Body of pancreas (tissue), 4 donors: ENCODE results near the gene ARHGEF17. TPM values are rescaled to one million over a fixed set of nuclear protein-coding genes. Genes with fewer than 3 reads are reported as not detected.

ENCODE experiments used
- ATAC-seq: fragments of 150-250 bp; one replicate; pipeline ENCODE4 v1.9.1; 2016
- DNase-seq, 4 donors: peaks; one replicate each; pipeline ENCODE4 v3.0.0-alpha.2; 2019
- H3K27ac ChIP-seq, 4 donors: fragments of 200-600 bp; sonication (generic); 1 replicate in 3 of 4; 2 replicates in 1 of 4; pipeline versions ENCODE4 v1.5.1 to v1.6.1; 2016 to 2019; ENCODE audit warnings: mild to moderate bottlenecking in 1 of 4, mixed read lengths in 1 of 4, moderate library complexity in 1 of 4
- H3K27me3 ChIP-seq, 2 donors: fragments of 200-600 bp; sonication (generic); one replicate each; pipeline ENCODE4 v1.6.0; 2016; ENCODE audit warnings: mild to moderate bottlenecking in 1 of 2
- H3K36me3 ChIP-seq, 2 donors: fragments of 200-600 bp; sonication (generic); replicated peaks in 1 of 2; 2 replicates each; pipeline ENCODE4 v1.5.1; 2016; ENCODE audit warnings: low read depth in 2 of 2; ENCODE audit not compliant: insufficient read depth in 1 of 2
- H3K4me1 ChIP-seq: fragments of 200-600 bp; sonication (generic); one replicate; pipeline ENCODE4 v1.6.0; 2016
- H3K4me3 ChIP-seq, 2 donors: fragments of 200-600 bp; sonication (generic); 1 replicate in 1 of 2; 2 replicates in 1 of 2; pipeline ENCODE4 v1.5.1; 2016 to 2019
- H3K9me3 ChIP-seq, 3 donors: fragments of 200-600 bp; sonication (generic); 1 replicate in 2 of 3; 2 replicates in 1 of 3; pipeline ENCODE4 v1.5.1; 2016
- POLR2A ChIP-seq, 3 donors: fragments of 450-650 bp; IDR thresholded peaks; one replicate each; pipeline ENCODE4 v1.6.1; 2016; ENCODE audit warnings: antibody characterized with exemption in 3 of 3, mild to moderate bottlenecking in 2 of 3
- WGBS, 2 donors: methylation state at CpG; one replicate each; pipeline ENCODE4 v1.1.5; 2017; 5-methylcytosine and 5-hydroxymethylcytosine counted together
- intact Hi-C: fragments of 100-400 bp; cut with DNase I; formaldehyde crosslinking; loops from one replicate; pipeline ENCODE4 v1.15.1; 2023
- total RNA-seq, 2 donors: library from RNA; depleted of rRNA; stranded (reverse); fragments of >200 nt; gene quantifications; one replicate each; pipeline ENCODE4 v1.1.0, GENCODE V29; 2016
- TF ChIP-seq, protein P1 (sequence below), 7 experiments: fragments of 450-650 bp in 4 of 7; fragments of 200-600 bp in 3 of 7; sonication (generic) in 3 of 7; IDR thresholded peaks; one replicate each; pipeline ENCODE4 v1.5.1; 2016 to 2019; ENCODE audit warnings: antibody characterized with exemption in 7 of 7

ARHGEF17 gene
- total RNA-seq, 2 donors from 2014 or later, result 19.2 to 28.0 TPM

DNA sequence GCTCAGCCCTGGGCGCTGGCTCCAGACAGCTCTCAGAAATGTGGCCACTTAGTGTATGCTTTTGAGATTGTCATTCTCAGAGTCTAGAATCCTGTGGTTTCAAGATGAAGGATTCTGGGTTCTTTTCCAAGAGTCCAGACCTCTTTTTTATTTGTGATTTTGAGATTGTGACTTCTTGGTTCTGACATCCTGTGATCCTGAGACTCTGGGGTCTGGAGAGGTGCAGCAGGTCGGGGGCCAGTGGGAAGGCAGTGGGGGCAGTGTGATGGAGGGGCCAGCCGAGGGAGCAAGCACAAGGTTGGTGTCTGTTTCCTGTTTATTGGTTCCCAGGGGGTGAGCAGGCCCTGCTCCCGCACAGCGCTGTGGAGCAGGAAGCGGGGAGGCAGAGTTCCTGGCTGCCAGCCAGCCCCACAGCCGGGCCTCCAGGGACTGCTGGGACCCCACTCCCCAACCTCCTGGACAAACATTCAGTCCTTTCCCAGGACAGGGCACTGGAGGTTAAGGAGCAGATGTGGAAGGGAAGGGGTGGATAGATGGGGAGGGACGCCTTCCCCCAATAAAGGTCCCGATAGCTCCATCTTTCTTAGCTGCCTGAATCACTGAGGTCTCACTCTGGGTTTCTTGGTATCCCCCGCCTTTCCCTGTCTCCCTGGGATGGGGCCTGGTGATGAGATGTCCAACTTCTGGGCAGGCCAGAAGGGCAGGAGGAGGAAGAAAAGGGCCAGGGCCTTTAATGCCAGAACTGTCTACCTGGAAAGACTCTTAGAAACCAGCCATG, 13.7 kb downstream of the ARHGEF17 start:
- H3K36me3 ChIP-seq, result no peaks in the 10 kb centered on the region
- TF ChIP-seq, protein P1, sequence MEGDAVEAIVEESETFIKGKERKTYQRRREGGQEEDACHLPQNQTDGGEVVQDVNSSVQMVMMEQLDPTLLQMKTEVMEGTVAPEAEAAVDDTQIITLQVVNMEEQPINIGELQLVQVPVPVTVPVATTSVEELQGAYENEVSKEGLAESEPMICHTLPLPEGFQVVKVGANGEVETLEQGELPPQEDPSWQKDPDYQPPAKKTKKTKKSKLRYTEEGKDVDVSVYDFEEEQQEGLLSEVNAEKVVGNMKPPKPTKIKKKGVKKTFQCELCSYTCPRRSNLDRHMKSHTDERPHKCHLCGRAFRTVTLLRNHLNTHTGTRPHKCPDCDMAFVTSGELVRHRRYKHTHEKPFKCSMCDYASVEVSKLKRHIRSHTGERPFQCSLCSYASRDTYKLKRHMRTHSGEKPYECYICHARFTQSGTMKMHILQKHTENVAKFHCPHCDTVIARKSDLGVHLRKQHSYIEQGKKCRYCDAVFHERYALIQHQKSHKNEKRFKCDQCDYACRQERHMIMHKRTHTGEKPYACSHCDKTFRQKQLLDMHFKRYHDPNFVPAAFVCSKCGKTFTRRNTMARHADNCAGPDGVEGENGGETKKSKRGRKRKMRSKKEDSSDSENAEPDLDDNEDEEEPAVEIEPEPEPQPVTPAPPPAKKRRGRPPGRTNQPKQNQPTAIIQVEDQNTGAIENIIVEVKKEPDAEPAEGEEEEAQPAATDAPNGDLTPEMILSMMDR (IDR thresholded peaks at IDR 0.05), result no peak
- no peak for TF ChIP-seq POLR2A (IDR thresholded peaks at IDR 0.05)
- peak; percentile 15 for ATAC-seq
- WGBS, 2 donors, result 51 to 71% methylated on average over 6 to 10 of the region's 10 CpGs
- H3K27ac ChIP-seq, result peak overlapping the region; percentile 32 to 60 (median 50)
- H3K27me3 ChIP-seq, result no peaks in the 10 kb centered on the region
- H3K9me3 ChIP-seq, result no peaks in the 10 kb centered on the region
- H3K4me1 ChIP-seq, result peaks cover 35% of the 10 kb centered on the region
- intact Hi-C loops, result no loop called here
- H3K4me3 ChIP-seq, result no peak overlapping the region
- peak in 2 of 4 donors; percentile 46 to 53 for DNase-seq

DNA sequence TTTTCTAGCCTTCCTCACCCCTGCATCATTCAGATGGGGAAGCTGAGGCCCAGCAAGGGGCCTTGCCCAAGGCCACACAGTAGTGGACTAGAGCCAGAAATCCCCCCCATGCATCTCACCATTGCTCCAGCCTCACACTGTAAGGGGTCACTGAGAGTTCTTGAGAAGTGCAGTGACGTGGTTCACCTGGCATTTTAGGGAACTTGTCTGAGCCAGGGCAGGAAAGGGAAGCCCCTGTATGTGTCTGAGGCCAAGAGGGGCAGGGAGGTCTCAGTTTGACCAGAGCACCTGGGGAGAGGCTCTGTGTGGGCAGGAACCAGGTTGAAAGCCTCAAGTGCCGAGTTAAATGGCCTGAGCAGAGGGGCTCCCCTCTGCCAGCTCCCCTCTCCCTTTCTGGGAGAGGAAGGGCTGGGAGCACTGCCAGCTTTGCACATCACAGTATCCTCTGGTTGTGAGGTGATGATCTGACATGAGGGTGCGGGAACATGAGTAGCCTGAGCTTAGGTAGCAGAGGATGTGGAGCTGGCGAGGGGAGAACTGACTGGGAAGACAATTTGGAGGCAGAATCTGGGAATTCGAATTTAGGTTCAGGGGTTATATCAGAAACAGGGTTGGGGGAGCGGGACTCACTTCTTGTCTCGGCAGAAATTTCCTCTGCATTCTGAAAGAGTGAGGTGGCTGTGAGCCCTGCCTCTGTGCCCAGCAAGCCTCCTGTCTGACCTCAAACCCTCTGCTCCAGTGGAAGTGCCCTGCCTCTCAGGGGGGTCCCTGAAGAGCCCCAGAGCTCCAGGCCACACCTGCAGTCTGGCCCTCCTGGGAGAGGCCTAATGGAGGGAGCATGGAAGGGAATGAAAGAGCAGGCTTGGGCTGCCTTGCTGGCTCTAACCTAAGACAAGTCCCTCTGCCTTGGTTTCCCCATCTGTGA, 14.6 kb downstream of the ARHGEF17 start:
- intact Hi-C loops, result no loop called here
- Histone ChIP-seq H3K27ac (peak overlapping the region in 3 of 4 donors; percentile 44 to 60 (median 55)), H3K27me3 (no peaks in the 10 kb centered on the region), H3K4me1 (peaks cover 29% of the 10 kb centered on the region), H3K36me3 (no peaks in the 10 kb centered on the region), H3K4me3 (no peak overlapping the region), H3K9me3 (no peaks in the 10 kb centered on the region)
- ATAC-seq, result no peak
- DNase-seq, result no peak
- 76 to 78% methylated on average over 6 to 7 of the region's 7 CpGs for WGBS, 2 donors
- TF ChIP-seq, protein P1 (IDR thresholded peaks at IDR 0.05), result no peak
- TF ChIP-seq POLR2A (IDR thresholded peaks at IDR 0.05), result no peak

DNA sequence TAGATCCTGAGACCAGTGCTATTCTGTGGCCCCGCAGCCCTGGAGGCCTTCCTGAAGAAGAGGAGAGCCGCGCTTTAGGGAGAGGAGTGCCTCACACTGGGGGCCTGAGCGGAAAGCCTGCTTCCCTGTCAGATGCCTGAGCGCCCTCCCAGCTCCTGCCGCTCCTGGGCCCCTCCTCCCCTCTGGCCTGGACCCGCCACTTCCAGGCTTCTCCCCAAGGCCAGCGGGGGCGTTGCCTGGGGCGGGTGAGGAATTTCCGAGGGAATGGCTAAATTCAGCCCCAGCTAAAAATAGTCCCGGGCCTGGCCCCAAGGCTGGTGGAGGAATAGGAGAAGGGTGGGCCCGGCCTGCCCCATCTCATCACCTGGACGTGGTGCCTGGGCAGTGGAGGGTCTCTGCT, 15.4 kb downstream of the ARHGEF17 start:
- ATAC-seq, result peak; percentile 33
- no peak for TF ChIP-seq POLR2A (IDR thresholded peaks at IDR 0.05)
- Histone ChIP-seq H3K27me3 (no peaks in the 10 kb centered on the region), H3K9me3 (no peaks in the 10 kb centered on the region), H3K4me3 (no peak overlapping the region), H3K36me3 (no peaks in the 10 kb centered on the region), H3K4me1 (peaks cover 29% of the 10 kb centered on the region), H3K27ac (peak overlapping the region in 3 of 4 donors; percentile 38 to 60 (median 44))
- intact Hi-C loops, result no loop called here
- 27 to 39% methylated on average over 6 to 13 of the region's 14 CpGs for WGBS, 2 donors
- peak in 3 of 4 donors; percentile 46 to 57 (median 55) for DNase-seq

DNA sequence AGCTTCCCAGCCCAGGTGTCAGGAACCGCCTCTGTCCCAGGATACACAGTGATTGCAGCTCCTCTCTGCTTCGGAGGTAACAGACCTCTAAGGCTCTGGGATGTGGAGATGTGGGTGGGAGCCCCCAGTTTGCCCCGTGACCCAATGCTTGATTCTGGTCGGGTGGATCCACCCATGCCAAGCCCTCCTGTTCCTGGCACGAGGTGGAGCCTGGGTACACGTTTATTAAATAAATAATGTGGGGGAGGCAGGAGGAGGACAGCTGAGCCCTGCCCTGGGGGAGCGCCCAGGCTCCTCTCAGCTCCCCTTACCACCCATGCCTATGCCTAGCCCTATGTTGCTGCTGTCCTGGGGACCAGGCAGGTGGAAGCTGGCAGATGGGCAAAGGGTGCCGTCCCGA, 16.0 kb downstream of the ARHGEF17 start:
- Histone ChIP-seq H3K4me1 (peaks cover 29% of the 10 kb centered on the region), H3K27ac (peak overlapping the region in 3 of 4 donors; percentile 38 to 60 (median 44)), H3K36me3 (no peaks in the 10 kb centered on the region), H3K27me3 (no peaks in the 10 kb centered on the region), H3K4me3 (no peak overlapping the region), H3K9me3 (no peaks in the 10 kb centered on the region)
- no peak for ATAC-seq
- intact Hi-C loops, result no loop called here
- DNase-seq, result no peak
- WGBS, 2 donors, result 65 to 93% methylated on average over 3 to 9 of the region's 9 CpGs
- TF ChIP-seq, protein P1 (IDR thresholded peaks at IDR 0.05), result no peak
- no peak for TF ChIP-seq POLR2A (IDR thresholded peaks at IDR 0.05)

DNA sequence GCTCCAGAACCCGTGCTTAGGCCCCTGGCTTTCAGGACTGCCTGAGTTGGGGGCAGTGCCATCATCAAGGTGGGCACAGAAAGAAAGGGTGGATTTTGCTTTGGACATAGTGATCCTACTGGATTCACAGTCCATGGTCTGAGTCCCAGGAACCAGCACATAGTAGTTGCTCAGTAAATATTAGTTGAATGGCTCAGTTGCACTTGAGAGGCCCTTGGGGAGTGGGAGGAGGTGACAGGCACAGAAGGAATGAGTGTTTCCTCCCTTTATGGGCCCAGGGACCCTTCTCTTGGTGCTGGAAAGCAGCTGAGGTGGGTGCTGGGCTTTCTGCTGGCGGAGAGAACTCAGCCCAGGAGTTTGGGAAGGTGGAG, 16.6 kb downstream of the ARHGEF17 start:
- intact Hi-C loops, result no loop called here
- no peak for ATAC-seq

More for the DNA sequence above, 16.6 kb downstream of the ARHGEF17 start:
- Histone ChIP-seq H3K27me3 (no peaks in the 10 kb centered on the region), H3K9me3 (no peaks in the 10 kb centered on the region), H3K27ac (peak overlapping the region in 3 of 4 donors; percentile 38 to 60 (median 44)), H3K36me3 (no peaks in the 10 kb centered on the region), H3K4me3 (no peak overlapping the region), H3K4me1 (peaks cover 29% of the 10 kb centered on the region)
- TF ChIP-seq, protein P1 (IDR thresholded peaks at IDR 0.05), result no peak
- TF ChIP-seq POLR2A (IDR thresholded peaks at IDR 0.05), result no peak
- WGBS, 2 donors, result 92 to 100% methylated on average over 2 of the region's 2 CpGs
- no peak for DNase-seq
